Coronary artery (tissue), 2 donors: ENCODE data around the gene UNC80.

ENCODE experiments used
- DNase-seq: peaks from one replicate; pipeline ENCODE4 v3.0.0-alpha.2; 2017; ENCODE audit warnings: low spot score
- H3K27ac ChIP-seq, 2 donors: fragments of 200-600 bp; sonication (generic); one replicate each; pipeline ENCODE4 v1.5.1; 2016 to 2019
- H3K4me3 ChIP-seq: fragments of 200-600 bp; sonication (generic); 2 replicates; pipeline ENCODE4 v1.5.1; 2016; ENCODE audit warnings: mild to moderate bottlenecking, moderate library complexity
- CTCF ChIP-seq: fragments of 200-600 bp; sonication (generic); IDR thresholded peaks from one replicate; pipeline ENCODE4 v1.5.1; 2019; ENCODE audit warnings: antibody characterized with exemption

The UNC80 gene

GRCh38 chr2:209940936-209941335 lies 169.3 kb downstream of the UNC80 start:
- H3K4me3 ChIP-seq = no peak overlapping the region
- TF ChIP-seq CTCF = no peak
- DNase-seq = no peak
- H3K27ac ChIP-seq = no peak overlapping the region

- Histone ChIP-seq H3K27ac (no peak overlapping the region), H3K4me3 (no peak overlapping the region)
- DNase-seq = no peak
- TF ChIP-seq CTCF = no peak
These were observed 170.8 kb downstream of the UNC80 start for GRCh38 chr2:209942426-209942825.

- no peak for TF ChIP-seq CTCF
- Histone ChIP-seq H3K4me3 (no peak overlapping the region), H3K27ac (no peak overlapping the region)
- no peak for DNase-seq
These were observed 171.4 kb downstream of the UNC80 start for GRCh38 chr2:209942936-209943605.

- H3K27ac ChIP-seq = no peak overlapping the region
- TF ChIP-seq CTCF = no peak
These were observed 172.1 kb downstream of the UNC80 start for GRCh38 chr2:209943776-209944175.

GRCh38 chr2:209946539-209946938 lies 174.9 kb downstream of the UNC80 start:
- Histone ChIP-seq H3K4me3 (no peak overlapping the region), H3K27ac (no peak overlapping the region)
- no peak for DNase-seq
- no peak for TF ChIP-seq CTCF

More at GRCh38 chr2:209943776-209944175, 172.1 kb downstream of the UNC80 start:
- H3K4me3 ChIP-seq = no peak overlapping the region
- no peak for DNase-seq

GRCh38 chr2:209956271-209956670 lies 184.6 kb downstream of the UNC80 start:
- no peak for TF ChIP-seq CTCF
- Histone ChIP-seq H3K27ac (no peak overlapping the region), H3K4me3 (no peak overlapping the region)
- no peak for DNase-seq

- TF ChIP-seq CTCF = no peak
- Histone ChIP-seq H3K27ac (no peak overlapping the region), H3K4me3 (no peak overlapping the region)
- no peak for DNase-seq
These were observed 186.4 kb downstream of the UNC80 start for GRCh38 chr2:209958016-209958415.
